Thyroid gland (tissue), 4 donors: ENCODE results near the gene TDRD9.

ENCODE experiments used
- POLR2A ChIP-seq, 2 donors: fragments of 450-650 bp; IDR thresholded peaks; one replicate each; pipeline ENCODE4 v1.6.1; 2017; ENCODE audit warnings: antibody characterized with exemption in 2 of 2, mild to moderate bottlenecking in 2 of 2, moderate library complexity in 1 of 2
- TF ChIP-seq, protein P1 (sequence below), 6 experiments: fragments of 200-600 bp in 3 of 6; fragments of 450-650 bp in 3 of 6; sonication (generic) in 3 of 6; IDR thresholded peaks; one replicate each; pipeline ENCODE4 v1.5.1; 2016 to 2019; ENCODE audit warnings: antibody characterized with exemption in 6 of 6, mild to moderate bottlenecking in 2 of 6, inconsistent platforms in 1 of 6, moderate library complexity in 1 of 6

DNA sequence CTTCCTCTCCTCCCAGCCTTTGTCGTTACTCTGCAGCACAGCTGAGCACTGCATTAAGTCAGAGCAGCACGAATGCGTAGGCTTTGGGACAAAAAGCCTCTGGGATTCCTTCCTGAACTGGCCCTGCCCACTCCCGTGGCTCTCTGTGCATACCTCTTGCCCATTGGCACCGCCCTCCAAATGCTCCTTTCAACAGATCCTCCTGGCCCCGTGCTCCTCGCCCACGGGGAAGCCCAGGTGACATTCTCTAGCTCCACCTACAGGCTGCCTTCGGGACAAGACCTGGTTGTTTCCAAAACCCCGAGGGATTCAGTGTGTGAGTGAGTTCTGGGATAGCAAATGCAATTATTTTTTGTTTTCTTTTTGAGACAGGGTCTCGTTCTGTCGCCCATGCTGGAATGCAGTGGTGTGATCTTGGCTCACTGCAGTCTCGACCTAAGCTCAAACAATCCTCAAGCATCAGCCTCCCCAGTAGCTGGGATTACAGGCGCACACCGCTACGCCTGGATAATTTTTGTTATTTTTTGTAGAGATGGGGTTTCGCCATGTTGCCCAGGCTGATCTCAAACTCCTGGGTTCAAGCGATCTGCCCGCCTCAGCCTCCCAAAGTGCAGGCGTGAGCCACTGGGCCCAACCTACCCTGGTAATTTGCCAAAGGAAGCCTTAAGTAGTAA is 17.9 kb upstream of the TDRD9 start:
- TF ChIP-seq POLR2A (IDR thresholded peaks at IDR 0.05) = peak in 1 of 2 donors; percentile 61
- TF ChIP-seq, protein P1, sequence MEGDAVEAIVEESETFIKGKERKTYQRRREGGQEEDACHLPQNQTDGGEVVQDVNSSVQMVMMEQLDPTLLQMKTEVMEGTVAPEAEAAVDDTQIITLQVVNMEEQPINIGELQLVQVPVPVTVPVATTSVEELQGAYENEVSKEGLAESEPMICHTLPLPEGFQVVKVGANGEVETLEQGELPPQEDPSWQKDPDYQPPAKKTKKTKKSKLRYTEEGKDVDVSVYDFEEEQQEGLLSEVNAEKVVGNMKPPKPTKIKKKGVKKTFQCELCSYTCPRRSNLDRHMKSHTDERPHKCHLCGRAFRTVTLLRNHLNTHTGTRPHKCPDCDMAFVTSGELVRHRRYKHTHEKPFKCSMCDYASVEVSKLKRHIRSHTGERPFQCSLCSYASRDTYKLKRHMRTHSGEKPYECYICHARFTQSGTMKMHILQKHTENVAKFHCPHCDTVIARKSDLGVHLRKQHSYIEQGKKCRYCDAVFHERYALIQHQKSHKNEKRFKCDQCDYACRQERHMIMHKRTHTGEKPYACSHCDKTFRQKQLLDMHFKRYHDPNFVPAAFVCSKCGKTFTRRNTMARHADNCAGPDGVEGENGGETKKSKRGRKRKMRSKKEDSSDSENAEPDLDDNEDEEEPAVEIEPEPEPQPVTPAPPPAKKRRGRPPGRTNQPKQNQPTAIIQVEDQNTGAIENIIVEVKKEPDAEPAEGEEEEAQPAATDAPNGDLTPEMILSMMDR (IDR thresholded peaks at IDR 0.05) = peak; percentile 57 to 99 (median 90)
